Effector CD4-positive, alpha-beta T cell (primary cell): ENCODE results near the gene HECTD4.

Experiments
- DNase-seq: peaks from one replicate; pipeline ENCODE4 v3.0.0-alpha.2; 2020

HECTD4 gene

DNA sequence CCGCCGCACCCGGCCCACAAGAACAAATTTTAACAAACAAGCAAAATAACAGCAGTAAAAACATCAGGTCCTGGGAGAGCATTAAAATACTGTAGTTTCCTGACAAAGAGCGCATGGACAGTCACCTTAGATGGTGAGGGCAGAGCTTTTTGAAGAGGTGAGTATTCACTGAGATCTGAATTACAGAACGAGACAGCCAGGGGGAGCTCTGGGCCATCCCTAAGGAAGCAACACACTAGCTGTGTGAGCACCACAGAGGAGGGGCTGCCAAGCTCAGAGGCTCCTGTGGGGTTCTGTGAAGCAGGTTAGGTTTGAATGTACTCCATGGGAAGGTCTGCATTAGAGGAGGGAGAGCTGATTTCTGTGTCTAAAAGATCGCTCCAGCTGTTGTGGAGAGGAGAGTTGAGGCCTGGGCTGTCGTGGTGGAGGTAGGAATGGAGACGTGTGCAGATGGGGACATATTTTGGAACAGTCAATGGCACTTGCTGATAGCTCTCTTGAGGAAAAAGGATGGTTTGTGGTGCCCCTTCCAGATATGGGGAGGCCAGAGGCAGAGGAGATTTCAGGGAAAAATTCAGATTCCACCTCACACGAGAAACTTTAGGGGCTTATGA, 184.0 kb downstream of the HECTD4 start:
- peak; percentile 11 for DNase-seq

GRCh38 chr12:112196196-112196875, 185.9 kb downstream of the HECTD4 start:
- DNase-seq: no peak

GRCh38 chr12:112194601-112195247, 187.5 kb downstream of the HECTD4 start:
- no peak for DNase-seq

DNA sequence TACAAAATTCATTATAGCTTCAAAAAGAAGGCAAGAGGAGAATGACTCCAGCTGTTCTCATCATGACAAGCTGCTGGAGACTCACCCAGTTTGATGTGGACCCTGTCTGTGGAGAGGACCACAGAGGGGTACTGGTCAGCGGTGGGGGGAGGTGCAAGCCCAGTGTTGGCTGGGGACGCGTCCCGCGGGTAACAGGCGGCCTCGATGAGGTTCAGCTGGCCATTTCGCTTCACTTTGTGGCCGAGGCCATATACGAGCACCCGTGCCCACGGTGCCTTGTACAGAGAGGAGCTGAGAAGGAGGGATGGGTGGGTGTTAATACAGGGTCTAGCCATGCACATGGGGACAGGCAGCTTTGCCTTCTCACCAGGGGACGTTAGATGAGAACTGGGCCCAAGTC, 189.8 kb downstream of the HECTD4 start:
- DNase-seq: no peak

- no peak for DNase-seq
These were observed 190.3 kb downstream of the HECTD4 start for GRCh38 chr12:112191840-112192321.

GRCh38 chr12:112191201-112191600, 191.0 kb downstream of the HECTD4 start:
- no peak for DNase-seq

- no peak for DNase-seq
These were observed 191.8 kb downstream of the HECTD4 start for GRCh38 chr12:112190231-112191025.

DNA sequence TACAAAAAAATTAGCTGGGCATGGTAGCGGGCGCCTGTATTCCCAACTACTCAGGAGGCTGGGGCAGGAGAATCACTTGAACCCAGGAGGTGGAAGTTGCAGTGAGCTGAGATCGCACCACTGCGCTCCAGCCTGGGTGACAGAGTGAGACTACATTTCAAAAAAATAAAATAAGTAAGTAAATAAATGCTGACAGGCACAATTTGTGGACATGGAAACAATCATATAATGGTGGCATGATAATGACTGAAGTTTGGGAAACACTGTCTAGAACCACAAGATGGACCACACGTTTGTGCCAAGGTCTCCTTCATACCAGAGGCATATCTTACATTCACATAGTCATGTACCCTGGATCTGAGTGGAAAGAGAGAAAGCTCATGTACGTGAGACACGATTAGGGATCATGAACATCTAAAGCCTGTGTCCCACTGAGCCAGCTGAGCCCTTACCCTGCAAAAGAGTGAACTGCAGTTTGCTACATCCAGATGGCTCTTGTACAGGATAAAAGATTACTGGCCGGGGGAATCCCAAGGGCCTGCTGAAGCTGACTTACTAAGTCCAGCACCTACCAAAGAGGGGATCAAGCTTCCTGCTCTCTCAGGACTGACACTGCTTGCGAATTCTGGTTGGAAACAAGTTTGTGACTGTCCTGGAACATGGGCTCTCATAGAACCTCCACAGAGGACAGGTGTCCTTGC, 194.0 kb downstream of the HECTD4 start:
- no peak for DNase-seq

GRCh38 chr12:112185093-112185923, 196.9 kb downstream of the HECTD4 start:
- DNase-seq: no peak

DNA sequence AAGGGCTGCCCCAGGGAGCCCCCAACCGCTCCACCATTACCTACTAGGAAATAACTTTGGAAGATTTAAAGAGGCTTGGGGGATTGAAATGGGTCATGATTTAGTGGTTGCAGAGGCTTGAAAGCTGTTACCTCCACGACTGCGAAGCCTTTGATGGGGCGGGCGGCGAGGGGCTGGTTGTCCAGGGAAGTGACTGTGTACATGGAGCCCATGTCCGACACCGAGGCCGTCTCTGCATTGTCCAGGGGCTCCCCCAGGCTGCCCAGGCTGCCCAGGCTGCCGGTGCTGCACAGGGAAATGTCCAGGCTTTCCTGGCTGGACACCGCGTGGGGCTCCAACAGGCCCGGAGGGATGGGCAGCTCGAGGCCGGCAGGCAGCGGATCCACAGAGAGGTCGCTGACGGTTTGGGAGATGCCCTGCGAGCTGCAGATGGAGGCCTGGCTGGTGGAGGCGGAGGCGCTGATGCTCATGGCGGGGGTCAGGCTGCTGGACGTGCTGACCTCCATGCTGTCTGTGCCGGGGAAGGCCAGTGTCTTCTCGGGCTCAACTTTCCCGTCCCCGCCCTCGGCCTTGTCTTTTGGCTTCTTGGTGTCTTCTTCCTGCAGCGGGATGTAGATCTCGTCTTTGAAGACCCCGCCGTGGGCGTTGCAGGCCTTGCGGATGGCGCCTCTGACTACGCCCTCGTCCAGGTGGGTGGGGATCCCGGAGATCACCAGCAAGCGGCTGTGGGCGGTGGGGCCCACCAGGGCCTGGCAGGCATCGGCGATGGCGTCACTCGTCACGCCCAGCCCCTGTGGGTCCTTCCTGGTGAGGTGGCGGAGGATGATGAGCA, 198.0 kb downstream of the HECTD4 start:
- no peak for DNase-seq

DNA sequence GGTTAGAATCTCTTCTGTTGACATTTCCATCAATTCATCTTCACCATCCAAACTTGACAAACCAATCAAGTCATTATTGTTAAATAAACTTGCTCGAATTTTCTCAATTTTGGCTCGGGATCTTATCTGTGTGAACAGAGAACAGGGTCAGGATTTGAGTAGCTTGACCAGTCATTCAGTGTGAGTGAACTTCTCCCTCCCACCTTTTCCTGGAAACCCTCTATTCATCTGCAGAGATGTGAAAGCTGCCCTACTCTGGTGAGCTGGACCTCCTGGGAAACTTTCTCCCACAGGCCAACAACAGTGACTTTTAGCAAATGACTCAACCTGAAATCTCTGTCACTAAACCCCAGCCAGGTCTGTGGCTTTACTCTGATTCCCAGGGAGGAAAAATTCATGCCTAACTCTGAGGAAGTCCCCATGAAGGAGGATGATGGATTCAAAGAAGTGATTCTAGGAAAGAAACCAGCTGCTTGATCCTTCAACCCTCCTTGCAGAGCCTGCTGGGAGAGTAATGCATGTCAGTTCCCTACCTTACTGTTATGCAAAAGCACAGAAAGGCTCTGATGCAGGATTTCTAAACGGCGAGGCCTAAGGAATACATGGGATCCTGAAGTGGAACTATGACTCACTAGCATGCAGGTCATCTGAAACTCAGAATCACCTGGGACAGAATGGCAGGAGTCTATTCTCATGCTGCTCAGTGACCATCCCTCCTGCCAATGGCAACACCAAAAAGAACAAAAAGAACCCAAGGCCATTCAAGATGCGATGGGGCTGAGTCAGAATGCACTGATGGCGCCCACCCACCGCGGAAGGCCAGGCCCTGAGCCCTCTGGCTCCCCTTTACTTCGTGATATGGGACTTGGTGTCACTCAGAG, 198.8 kb downstream of the HECTD4 start:
- DNase-seq: no peak

GRCh38 chr12:112182499-112182898, 199.7 kb downstream of the HECTD4 start:
- no peak for DNase-seq

DNA sequence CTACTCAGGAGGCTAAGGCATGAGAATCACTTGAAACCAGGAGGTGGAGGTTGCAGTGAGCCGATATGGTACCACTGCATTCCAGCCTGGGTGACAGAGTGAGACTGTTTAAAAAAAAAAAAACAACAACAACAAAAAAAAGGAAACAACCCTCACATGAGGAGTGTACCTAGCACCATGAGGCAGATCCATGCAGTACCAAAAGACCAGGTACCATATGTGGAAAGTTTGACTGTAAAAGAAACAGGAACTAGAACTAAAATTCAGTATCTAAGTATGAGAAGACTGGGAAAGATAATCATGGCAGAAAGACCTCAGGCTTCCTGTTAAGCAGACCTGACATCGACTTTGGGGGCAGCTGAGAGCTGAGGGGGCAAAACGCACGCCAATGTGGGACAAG, 201.8 kb downstream of the HECTD4 start:
- no peak for DNase-seq

DNA sequence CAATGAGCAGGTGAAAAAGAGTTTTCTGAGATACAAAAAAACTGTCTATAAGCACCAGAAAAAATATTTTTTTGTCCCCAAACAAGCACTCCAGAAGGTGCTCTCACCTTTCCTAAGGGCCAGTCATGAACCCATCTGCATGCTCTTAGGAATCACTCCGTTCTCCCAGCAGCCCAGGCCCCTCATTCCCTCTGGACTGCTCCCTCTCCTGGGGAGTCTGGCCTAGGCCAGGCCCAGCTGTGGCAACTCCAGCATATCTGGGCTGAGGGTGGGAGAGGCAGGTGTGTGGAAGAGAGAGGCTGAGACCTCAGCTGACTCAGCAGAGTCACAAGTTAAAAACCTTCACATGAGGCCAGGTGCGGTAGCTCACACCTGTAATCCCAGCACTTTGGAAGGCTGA, 202.3 kb downstream of the HECTD4 start:
- DNase-seq: no peak

- no peak for DNase-seq
These were observed 202.9 kb downstream of the HECTD4 start for GRCh38 chr12:112179341-112179740.

GRCh38 chr12:112178796-112179195, 203.4 kb downstream of the HECTD4 start:
- DNase-seq: no peak

GRCh38 chr12:112176321-112177010, 205.8 kb downstream of the HECTD4 start:
- DNase-seq: no peak

GRCh38 chr12:112175361-112176155, 206.7 kb downstream of the HECTD4 start:
- DNase-seq: no peak
